ENCODE data around the gene GSTA5.
"Not testable (repeated sequence)": the region's sequence is repeated elsewhere in the genome, so short reads cannot be mapped to it uniquely, and the experiment has no call there.

The GSTA5 gene

DNA sequence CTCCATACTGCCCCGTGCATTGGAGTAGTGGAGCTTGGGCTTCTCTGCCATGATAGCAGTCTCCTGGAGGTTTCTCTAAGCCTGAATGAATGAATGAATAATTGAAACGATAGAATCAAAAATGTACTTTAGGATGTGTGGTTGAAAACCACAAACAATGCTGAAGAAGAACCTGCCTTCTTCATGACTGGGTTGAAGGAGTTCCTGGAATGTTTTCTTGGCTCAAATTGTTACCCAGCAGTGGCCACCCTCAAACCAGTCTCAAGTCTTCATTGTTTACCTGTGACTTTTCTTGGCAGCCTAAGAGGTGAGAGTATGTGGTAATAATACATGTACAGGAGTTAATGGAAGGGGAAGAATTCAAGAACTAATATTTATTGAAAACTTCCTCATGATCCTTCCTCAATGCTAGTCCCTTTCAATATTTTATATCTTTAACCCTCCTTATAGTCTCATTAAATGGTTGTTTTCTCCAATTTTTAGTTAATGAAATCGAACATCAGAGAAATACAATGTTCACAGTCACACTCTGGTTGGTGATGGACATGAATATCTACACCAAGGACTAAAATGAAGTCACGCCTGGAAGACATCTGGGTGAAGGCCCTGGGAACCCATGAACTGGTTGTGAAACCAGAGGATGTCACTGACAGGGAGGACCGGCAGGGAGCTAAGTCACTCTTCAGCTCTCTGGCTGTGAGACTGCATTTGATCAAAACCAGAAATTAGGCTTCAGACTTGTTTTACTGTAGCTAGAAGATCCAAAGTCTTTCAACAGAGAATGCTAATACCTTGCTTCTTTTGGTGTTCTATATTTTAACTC, at the start of gene GSTA5:
TSS of gene GSTA5 (minus strand) at position 51 of the 823 bp plus-strand sequence.
- no peak for DNase-seq

DNA sequence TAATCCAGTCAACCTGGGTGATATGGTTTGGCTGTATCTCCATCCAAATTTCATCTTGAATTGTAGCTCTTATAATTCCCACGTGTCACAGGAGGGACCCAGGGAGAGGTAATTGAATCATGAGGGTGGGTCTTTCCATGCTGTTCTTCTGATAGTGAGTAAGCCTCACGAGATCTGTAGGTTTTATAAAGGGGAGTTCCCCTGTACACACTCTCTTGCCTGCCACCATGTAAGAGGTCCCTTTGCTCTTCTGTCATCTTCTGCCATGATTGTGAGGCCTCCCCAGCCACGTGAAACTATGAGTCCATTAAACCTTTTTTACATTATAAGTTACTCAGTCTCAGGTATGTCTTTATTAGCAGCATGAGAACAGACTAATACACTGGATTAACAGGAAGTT, 49.4 kb upstream of the GSTA5 start:
- DNase-seq = no peak

DNA sequence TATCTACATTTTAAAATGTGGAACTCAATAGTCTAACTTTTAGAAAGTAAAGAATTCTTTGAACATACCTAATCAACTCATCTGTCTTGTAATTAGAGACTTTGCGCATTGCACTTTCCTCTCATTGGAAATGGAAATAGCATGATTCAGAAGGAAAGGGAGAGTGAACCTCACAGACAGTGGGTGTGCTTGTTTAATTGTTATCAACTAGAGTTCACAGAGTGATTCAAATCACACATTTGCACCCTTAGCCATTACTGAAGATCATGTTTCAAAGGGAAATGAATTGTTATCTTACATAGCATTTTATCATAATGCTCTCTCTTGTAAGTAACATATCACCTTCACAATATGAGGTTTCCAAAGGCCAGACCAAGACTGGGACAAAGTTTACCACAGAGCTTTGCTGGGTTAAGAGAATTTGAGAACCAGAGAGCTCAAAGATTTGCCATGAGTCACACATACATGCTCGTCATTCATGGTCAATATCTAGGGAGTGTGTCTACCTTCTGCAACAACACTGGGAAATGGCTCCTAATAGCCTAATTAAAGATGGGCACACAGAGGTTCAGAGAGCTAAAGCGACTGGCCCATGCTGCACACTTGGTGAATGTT, 47.4 kb upstream of the GSTA5 start:
- DNase-seq = no peak

DNA sequence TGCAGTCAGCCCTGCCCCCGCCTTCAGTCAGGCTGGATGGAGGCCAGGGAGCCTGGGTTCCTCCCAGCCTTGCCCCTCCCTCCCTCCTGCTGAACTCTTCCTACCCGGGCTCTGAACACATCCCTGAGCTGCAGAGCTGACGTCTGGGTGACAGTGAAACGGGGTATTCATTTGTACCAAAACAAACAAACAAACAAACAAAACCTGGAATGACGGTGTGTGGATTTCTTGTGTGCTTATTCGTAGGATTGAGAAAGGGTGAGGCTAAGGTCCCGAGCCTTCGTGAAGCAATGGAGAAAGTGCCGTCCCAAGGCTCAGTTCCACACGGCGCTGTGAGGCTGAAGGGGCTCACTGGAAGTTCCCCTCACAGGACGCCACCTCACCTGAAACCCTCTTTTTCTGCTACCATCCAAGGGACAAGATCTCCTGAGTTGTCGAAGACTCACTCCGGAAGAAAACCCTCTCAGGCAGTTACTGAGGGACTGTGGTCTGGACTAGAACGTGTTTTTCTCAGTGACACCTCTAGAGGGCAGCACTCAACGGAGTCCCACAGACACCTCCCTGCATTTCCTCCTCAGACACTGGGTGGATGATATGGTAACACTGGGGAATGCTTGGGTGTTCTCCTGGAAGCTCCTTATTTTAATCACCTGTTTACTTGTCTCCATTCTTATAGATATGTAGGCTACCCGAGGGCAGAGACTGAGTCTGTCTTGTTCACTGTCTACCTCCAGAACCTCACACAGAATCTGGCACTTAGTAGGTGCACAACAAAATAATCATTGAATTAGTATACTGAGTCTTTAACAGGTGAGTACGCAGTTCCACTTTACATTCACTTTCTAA, 41.6 kb upstream of the GSTA5 start:
- peak; percentile 82 for DNase-seq

DNA sequence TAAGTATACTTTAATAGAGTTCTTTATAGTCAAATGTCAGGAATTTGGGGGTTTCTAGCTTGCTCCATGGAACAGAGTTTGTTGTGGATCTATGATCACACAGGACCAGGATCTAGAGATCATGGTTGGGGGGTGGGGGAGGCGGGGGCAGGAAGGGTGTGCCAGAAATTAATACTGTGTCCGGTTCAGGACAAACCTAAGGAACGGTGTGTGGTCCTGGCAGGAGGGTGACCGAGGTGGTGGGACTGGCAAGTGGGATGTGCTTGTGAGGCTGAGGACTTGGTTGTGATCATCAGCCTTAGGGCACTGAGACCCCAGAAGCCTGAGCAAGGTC, 41.0 kb upstream of the GSTA5 start:
- DNase-seq = no peak

DNA sequence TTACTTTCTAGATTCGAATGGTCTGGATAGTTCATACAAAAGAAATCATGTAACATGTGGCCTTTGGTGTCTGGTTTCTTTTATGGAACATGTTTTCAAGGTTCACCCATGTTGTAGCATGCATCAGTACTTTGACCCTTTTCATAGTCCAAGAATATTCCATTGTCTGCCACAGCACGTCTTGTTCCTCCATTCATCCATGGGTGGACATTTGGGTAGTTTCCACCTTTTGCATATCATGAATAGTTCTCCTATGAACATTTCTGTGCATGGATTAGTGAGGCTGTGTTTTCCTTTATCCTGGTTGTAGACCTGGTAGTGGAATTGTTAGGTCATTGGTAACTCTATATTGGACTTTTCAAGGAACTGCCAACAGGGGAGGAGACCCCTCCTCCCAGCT, 37.2 kb upstream of the GSTA5 start:
- DNase-seq = no peak

DNA sequence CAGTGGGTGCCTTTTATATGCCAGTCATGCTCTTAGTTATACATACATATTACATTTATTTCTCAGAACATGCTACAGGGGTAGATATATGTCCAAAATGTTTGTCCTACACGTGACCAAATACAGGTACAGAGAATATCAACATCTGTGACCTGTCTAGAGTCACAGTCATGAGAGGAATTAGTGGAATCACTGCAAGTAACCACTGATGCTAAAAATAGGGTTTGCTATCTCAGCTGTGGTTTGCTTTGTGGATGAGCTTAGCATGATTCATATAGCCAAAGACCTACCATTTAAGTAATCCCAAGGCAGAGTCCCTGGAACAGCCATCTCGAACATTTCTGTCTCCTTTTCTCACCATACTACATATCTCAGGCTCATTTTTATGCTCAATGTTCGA, 36.6 kb upstream of the GSTA5 start:
- peak; percentile 21 for DNase-seq

DNA sequence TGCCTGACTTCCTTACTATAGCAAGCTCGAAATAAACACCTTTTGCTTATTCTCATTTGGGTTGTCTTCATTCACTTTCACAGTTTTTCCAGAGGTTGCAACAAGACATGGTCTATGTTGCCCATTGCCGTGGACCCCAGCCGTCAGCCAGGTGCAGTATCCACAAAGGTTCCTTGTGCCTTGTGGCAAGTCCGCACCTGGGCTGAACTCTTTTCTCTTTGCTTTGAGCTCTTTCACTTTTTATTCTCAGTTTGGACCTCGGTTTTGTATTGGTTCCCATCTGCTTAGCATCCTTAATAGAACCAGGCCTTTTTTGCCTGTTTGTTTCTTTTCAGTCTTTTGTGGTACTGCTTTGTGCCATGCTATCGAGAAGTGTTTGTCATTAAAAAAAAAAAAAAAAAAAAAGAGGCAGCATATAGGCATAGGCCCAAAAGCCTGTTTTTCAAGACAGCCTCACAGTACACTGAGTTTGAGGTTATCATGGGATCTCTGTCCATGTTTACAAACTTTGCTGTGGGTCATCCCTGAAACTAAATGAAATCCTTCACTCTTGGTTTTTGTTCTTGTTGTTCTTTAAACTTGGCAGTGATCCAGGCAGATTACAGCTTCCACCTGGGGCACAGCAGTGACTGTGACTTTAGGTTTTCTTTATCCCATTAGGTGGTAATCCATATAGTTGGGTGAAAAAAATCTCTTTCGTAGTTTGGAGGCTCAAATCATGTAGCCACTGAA, 35.6 kb upstream of the GSTA5 start:
- DNase-seq = no peak

DNA sequence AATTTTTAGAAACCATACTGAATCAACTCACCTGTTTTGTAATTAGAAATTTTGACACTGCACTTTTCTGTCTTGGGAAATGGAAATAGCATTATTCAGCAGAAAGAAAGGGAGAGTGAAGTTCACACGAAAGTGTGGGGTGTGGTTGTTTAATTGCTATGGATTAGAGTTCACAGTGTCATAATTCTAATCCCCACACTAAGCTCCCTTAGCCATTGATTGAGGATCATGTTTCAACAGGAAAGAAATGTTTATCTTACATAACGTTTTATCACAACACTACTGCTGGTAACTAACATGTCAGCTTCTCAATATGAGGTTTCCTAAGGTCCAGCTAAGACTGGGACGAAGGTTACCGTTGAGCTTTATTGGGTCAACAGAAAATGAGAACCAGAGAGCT, 31.4 kb upstream of the GSTA5 start:
- DNase-seq = no peak

DNA sequence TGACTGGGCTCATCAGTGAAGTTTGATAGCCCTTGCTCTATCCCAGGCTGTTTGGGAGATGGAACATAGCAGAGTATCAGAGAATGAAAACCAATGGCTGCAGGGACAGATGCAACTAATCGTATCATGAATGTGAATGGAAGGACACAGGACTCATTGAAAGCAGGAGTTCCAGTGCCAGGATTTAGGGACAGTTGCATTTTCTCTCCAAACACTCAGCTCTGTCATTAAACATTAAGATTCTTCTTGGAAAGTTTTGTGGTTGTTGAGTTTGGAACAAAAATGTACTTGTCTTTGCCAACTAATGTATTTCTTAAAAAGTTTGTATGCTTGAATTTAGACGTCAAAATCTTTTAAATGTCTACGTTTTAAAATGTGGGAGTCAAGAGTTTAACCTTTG, 31.0 kb upstream of the GSTA5 start:
- no peak for DNase-seq

DNA sequence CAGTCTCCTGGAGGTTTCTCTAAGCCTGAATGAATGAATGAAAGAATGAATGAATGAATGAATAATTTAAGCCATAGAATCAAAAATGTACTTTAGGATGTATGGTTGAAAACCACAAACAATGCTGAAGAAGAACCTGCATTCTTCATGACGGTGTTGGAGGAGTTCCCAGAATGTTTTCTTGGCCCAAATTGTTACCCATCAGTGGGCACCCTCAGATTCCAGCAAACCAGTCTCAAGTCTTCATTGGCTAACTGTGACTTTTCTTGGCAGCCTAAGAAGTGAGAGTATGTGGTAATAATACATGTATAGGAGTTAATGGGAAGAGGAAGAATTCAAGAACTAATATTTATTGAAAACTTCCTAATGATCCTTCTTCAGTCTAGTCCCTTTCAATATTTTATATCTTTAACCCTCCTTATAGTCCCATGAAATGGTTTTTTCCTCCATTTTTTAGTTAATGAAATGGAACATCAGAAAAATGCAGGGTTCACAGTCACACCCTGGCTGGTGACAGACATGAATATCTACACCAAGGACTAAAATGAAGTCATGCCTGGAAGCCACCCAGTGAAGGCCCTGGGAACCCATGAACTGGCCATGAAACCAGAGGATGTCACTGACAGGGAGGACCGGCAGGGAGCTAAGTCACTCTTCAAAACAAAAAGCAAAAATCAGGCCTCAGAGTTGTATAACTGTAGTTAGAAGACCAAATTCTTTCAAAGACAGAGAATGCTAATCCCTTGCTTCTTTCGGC, 29.9 kb upstream of the GSTA5 start:
- DNase-seq = not testable (repeated sequence)

DNA sequence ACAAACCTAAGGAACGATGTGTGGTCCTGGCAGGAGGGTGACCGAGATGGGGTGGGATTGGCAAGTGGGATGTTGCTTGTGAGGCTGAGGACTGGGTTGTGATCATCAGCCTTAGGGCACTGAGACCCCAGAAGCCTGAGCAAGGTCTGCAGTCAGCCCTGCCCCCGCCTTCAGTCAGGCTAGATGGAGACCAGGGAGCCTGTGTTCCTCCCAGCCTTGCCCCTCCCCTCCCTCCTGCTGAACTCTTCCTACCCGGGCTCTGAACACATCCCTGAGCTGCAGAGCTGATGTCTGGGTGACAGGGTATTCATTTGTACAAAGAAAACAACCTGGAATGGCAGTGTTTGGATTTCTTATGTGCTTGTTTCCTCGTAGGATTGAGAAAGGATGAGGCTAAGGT, 28.3 kb upstream of the GSTA5 start:
- not testable (repeated sequence) for DNase-seq

DNA sequence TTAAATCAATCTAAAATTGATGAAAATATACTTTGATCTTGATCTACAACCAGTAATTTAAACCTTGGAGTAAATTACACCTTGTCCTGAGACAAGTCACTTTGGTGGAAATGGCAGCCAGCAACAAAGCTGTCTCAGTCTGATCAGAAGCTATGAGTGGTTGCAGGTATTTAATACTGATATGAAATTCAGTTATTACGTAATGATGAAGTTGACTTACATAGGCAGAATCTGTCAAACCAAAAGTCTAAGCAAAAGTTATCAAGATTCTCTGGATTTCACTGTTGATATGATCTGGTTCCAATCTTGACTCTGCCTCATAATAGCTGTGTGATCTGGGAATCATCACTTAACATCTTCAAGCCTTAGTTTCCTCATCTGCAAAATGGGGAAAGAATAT, 27.6 kb upstream of the GSTA5 start:
- no peak for DNase-seq

DNA sequence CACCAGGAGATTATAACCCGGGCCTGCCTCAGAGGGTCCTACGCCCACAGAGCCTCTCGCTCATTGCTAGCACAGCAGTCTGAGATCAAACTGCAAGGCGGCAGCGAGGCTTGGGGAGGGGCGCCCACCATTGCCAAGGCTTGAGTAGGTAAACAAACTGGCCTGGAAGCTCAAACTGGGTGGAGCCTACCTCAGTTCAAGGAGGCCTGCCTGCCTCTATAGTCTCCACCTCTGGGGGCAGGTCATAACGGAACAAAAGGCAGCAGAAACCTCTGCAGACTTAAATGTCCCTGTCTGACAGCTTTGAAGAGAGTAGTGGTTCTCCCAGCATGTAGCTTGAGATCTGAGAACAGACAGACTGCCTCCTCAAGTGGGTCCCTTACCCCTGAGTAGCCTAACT, 20.5 kb upstream of the GSTA5 start:
- not testable (repeated sequence) for DNase-seq

DNA sequence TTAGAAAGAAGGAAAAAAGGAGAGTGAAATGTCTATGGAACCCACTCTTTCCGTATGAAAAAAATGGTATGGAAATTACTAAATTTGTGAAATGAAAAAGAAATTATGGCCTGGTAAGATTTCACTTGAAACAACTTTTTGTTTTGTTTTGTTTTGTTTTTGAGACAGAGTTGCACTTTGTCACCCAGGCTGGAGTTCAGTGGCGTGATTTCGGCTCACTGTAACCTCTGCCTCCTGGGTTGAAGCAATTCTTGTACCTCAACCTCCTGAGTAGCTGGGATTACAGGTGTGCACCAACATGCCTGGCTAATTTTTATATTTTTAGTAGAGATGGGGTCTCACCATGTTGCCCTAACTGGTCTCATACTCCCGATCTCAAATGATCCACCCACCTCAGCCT, 17.8 kb upstream of the GSTA5 start:
- no peak for DNase-seq

DNA sequence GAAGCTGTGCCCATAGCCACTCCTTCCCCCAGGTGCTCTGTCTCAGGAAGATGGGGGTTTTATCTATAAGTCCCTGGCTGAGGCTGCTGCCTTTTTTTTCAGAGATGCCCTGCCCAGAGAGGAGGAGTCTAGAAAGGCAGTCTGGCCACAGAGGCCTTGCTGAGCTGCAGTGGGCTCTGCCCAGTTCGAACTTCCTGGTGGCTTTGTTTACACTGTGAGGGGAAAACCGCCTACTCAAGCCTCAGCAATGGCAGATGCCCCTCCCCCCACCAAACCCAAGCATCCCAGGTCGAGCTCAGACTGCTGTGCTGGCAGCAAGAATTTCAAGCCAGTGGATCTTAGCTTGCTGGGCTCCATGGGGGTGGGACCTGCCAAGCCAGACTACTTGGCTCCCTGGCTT, 15.5 kb upstream of the GSTA5 start:
- DNase-seq = not testable (repeated sequence)

DNA sequence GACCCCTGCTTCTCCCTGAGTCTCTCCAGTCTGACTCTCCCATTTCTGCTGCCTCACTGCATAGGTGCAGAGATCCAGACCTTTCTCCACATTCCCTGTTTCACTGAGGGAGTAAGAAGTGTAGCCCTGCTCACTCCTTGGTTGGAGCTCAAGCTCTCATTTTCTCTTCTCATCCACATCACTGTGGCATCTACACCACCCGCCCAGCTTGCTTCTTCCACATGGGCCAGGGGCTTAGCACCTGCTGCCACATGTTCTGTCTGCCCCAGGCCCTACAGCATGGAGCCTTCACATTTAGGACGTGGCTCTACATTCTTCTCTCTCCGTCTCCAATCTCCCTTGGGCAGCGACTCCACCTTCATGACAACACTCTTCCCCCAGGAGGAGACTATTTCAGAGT, 8.5 kb upstream of the GSTA5 start:
- no peak for DNase-seq

DNA sequence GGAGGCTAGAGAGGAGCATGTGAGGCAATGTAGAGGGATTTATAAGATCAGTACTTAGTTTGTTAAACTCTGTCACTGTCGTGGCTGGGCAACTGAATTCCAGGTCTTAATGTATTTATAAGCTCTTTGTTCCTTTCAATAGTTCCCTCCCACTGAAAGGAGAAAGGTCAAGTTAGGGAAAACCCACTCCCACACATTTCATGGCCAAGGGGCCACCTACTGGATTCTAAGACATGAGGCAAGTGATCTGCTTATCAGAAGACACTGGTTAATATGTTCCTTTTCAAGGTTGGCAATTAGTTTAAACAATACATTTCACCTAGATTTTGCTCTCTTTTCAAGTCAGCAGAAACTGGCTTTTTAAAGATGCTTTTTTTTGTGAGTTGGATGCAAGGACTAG, 5.4 kb upstream of the GSTA5 start:
- DNase-seq = no peak

DNA sequence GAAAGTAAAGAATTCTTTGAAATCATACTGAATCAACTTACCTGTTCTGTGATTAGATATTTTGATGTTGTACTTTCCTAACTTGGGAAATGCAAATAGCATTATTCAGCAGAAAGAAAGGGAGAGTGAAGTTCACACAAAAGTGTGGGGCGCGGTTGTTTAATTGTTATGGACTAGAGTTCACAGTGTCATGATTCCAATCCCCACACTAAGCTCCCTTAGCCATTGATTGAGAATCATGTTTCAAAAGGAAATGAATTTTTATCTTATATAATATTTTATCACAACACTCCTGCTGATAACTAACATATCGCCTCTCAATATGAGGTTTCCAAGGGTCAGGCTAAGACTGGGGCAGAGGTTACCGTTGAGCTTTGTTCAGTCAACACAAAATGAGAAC, 3.0 kb upstream of the GSTA5 start:
- DNase-seq = no peak

DNA sequence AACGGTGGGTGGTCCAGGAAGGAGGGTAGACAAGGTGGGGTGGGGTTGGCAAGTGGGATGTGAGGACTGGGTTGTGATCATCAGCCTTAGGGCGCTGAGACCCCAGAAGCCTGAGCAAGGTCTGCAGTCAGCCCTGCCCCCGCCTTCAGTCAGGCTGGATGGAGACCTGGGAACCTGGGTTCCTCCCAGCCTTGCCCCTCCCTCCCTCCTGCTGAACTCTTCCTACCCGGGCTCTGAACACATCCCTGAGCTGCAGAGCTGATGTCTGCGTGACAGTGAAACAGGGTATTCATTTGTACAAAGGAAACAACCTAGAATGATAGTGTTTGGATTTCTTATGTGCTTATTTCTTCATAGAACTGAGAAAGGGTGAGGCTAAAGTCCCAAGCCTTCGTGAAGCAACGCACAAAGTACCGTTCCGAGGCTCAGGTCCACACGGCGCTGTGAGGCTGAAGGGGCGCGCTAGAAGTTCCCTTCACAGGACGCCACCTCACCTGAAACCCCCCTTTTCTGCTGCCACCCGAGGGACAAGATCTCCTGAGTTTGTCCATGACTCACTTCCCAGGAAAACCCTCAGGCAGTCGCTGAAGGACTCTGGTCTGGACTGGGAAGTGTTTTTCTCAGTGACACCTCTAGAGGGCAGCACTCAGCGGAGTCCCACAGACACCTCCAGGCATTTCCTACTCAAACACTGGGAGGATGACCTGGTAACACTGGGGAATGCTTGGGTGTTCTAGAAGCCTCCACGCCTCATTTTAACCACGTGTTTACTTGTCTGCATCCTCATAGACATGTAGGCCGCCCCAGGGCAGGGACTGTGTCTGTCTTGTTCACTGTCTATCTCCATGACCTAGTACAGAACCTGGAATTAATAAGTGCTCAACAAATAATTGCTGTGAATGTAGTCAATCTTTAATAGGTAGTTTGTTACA, 1.2 kb downstream of the GSTA5 start:
- DNase-seq = peak; percentile 60

DNA sequence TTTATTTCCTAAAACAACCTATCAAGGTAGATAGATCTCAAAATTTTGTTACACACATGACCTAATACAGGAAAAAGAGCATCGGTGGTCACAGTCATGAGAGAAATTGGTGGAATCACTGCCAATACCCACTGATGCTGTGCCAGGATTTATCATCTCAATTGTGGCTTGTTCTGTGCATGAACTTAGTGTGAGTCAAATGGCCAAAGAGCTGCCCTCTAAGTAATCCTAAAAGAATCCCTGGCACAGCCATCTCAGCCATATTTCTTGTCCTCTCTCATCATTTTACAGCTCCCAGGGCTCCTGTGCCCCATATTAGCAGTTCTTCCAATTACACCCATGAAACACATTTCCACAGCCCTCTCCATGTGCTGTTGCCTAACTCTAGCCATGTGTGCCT, 6.1 kb downstream of the GSTA5 start:
- no peak for DNase-seq
